ENCODE data around the gene CA9.

- no peak for TF ChIP-seq CTCF (IDR thresholded peaks at IDR 0.05)
- no peak for TF ChIP-seq POLR2A (IDR thresholded peaks at IDR 0.05)
These were observed at the start of gene CA9 for GRCh38 chr9:35673132-35674024.
